ENCODE data around the gene ARF1. TPM values are rescaled to one million over a fixed set of nuclear protein-coding genes. Genes with fewer than 3 reads are reported as not detected.

The ARF1 gene
- total RNA-seq, 2 donors from 2014 or later = 469 to 500 TPM

DNA sequence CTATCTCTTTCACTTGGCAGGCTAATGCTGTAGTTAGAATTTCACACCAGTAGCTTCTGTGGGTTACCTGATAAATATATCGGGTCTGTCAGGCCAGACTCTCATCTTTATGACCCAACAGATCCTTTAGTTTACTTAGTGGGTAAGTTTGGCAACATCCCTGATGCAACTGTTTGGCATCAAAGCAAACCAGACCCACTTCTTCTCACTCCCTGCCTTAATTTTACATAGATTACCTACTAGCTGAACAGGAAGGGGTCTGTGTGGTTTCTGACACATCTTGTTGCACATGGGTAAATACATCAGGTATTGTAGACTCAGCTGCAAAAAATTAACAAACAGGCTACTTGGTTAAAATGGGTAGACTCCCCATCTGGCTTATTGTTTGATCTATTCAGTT lies 54.4 kb downstream of the ARF1 start:
- DNase-seq = no peak
- intact Hi-C loops (cut with DNase I, micrococcal nuclease) = no loop called here

DNA sequence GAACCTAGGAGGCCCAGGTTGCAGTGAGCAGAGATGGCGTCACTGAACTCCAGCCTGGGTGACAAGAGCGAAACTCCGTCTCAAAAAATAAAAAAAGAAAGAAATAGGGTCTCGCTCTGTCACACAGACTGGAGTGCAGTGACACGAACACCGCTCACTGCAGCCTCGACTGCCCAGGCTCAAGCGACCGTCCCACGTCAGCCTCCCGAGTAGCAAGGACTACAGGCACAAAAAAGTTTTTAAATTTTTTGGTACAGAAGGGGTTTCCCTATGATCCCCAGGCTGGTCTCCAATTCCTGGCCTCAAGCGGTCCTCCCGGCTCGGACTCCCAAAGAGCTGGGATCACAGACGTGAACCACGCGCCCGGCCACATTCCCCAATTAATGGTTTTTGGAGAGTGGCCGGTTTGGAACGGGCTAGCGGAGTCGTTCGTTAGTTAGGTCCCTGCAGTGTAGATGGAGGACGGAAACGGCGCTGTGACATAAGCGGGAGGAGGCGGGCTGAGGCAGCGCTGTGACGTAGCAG lies 57.0 kb downstream of the ARF1 start:
- intact Hi-C loops (cut with DNase I, micrococcal nuclease) = no loop called here
- ATAC-seq = no peak
- DNase-seq = no peak

More for the DNA sequence above, 54.4 kb downstream of the ARF1 start:
- ATAC-seq = no peak

DNA sequence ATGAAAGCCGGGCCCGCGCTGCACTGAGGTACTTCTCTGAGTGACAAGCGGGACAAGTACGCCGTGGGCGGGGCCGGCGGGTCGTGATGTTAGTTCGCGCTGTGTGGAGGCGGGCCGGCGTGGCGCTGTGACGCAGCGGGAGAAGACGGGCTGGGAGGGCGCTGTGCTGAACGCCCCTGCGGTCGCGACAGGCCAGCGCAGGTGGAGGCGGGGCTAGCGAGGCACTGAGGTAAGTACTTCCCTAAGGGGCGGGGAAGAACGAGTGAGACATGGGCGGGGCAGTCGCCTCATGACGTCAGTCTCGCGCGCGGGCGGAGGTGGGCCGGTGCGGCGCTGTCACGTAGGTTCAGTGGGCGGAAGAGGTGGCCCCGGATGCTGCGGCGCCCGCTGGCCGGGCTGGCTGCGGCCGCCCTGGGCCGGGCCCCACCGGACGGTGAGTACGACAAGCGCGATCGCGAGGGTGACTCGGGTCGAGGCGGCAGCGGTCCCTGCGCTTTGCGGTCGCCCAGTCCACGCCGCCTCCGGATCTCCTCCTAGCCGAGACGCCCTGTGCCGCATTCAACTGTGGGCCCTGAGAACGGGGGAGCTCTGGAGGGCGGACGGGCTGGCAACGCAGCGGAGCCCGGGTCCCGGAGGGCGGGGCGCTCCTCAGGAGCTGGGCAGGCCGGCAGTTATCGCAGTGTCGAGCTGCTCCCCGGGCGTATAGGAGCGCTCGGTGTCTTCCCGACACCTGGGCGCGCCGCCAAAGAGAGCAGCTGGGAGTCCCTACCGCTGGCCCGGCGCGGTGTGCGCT lies 57.6 kb downstream of the ARF1 start, which contains the start of gene GUK1:
TSS of gene GUK1 (plus strand) at position 349 of the 793 bp plus-strand sequence. CDS start at position 373, 24 bp downstream.
- DNase-seq (peak; percentile 100), ATAC-seq (peak; percentile 90)
- intact Hi-C loops (cut with DNase I, micrococcal nuclease) = no loop called here

DNA sequence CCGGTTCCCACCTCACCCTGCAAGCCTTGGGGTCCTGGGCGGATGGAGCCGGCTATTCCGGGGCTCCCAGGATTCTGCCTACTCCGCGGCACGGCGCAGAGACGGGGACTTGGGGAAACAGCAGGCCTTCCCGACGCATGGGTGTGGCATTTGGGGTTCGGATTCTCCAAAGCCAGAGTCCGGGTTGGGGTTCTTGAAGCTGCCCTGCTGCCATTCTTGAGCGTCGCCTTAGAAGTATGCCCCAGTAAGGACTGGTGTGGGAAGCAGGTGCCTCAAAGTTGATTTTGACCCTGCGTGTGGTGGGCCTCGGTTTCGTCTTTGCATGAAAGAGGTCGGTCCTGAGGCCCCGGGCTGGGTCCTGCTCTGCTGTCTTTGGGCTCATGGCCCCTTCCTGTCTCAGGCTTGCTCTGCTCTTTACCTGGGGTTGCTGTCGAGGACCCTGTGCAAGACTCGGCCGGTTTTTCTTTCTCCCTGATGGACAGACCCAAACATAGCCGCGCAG lies 58.3 kb downstream of the ARF1 start:
- intact Hi-C loops (cut with DNase I, micrococcal nuclease) = no loop called here
- ATAC-seq = no peak
- no peak for DNase-seq

DNA sequence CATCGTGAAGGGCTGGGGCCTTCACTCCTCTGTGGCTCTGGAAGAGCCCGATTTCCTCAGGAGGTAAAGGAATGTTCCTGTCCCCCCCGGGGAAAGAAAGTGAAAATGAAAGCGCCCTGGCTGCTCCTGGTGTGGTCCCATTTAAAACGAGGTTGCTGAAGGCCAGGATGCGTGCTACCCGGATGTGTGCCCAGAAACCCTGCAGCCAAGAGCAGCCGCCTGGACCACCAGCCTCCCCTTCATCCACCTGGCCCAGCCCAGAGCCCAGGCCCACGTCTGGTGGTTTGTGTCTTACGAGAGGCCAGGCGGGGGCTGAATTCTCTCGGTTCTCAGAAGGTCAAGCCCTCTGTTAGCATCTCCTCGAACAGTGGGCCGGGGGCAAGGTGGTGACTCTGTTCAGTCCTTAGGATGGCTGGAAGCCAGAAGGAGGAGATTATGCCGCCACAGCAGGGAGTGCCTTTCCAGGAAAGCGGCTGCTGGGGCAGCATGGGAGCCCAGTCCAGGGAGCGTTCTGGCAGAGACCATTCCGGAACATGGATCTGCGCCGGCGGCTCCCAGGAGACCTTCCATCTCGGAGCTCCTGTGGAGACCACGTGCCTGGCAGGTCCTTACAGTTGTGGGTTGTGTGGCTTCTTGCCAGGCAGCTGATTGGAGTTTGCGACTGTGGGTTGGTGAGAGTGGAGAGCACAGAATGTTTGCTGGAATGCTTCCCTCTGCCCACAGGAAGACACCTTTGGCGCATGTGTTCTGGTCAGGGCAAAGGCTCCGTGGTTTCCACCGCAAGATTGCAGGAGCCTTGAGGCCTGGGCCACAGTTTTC lies 58.9 kb downstream of the ARF1 start:
- intact Hi-C loops (cut with DNase I, micrococcal nuclease) = no loop called here
- DNase-seq (peak; percentile 53 to 63), ATAC-seq (peak; percentile 16)

DNA sequence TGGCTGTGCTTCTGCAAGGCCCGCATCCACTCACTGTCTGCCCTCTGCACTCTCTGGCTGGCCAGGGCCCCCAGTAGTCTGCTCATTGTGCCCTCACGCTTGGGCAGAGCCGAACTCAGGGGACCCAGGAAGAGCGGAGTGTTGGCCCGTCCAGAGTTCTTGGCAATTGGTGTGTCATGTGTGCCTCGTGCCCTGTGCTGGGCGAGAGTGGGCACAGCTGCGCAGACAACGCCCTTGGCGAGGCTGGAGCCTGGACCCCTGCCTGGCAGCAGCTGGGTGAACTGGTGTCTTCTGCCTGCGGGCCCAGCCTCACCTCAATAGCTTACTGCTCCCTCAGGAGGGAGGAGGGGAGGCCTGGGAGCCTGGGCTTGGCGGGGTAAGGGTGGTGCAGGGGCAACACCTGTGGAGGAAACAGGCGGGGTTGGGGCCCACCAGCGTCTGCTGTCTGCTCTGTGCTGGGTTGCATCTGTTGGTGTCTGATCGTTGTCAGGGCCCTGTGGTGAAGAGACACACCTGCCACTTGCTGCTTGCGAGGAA lies 59.7 kb downstream of the ARF1 start:
- intact Hi-C loops (cut with DNase I, micrococcal nuclease) = no loop called here
- no peak for ATAC-seq
- DNase-seq = peak; percentile 14 to 29

DNA sequence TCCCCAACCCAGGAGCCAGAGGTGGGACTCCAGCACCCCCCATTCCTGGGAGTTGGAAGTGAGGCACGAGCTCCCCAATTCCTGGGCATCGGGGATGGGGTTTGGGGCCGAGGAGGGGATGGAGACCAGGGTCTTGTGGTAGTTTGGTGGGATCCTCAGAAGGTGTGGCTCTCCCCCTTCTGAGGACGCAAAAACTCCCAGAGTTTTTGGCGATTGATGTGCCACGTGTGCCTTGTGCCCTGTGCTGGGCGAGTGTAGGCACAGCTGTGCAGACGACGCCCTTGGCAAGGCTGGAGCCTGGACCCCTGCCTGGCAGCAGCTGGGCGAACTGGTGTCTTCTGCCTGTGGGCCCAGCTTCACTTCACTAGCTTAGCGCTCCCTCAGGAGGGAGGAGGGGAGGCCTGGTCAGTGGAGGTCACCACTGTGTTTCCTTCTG lies 60.2 kb downstream of the ARF1 start:
- intact Hi-C loops (cut with DNase I, micrococcal nuclease) = no loop called here
- DNase-seq (peak in 1 of 2 donors; percentile 22), ATAC-seq (no peak)

DNA sequence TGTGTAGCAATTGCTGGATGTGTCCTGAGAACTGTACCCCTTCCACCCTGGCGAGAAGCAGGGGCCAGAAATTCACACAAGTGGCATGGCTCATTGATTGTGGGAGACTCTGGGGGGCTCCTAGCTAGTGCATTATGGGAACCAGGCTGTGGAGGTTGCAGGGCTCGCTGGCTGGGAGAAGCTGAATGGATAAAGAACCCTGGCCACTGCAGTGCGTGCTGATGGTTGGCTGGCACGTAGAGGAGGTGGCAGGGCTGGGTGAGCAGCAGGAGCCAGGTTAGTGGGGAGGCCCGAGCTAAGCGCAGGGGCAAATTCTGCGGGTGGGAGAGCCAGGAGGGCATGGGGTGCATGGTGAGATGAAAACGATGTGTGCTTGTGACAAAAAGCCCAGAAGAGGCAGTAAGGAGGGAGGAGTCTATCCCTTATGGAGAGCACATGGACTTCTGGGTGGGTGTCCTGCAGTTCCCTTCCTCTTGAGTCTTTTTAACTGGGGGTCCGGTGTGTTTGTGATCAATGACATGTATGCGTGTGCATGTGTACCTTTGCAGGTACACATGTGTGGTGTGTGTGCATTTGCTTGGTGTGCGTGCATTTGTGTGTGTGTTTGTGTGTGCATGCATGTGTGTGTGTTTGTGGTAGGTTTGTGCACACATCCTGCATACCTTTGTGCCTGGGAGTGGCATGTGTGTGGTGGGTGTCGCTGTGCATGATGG lies 61.1 kb downstream of the ARF1 start:
- no peak for DNase-seq
- intact Hi-C loops (cut with DNase I, micrococcal nuclease) = no loop called here
- ATAC-seq = no peak

DNA sequence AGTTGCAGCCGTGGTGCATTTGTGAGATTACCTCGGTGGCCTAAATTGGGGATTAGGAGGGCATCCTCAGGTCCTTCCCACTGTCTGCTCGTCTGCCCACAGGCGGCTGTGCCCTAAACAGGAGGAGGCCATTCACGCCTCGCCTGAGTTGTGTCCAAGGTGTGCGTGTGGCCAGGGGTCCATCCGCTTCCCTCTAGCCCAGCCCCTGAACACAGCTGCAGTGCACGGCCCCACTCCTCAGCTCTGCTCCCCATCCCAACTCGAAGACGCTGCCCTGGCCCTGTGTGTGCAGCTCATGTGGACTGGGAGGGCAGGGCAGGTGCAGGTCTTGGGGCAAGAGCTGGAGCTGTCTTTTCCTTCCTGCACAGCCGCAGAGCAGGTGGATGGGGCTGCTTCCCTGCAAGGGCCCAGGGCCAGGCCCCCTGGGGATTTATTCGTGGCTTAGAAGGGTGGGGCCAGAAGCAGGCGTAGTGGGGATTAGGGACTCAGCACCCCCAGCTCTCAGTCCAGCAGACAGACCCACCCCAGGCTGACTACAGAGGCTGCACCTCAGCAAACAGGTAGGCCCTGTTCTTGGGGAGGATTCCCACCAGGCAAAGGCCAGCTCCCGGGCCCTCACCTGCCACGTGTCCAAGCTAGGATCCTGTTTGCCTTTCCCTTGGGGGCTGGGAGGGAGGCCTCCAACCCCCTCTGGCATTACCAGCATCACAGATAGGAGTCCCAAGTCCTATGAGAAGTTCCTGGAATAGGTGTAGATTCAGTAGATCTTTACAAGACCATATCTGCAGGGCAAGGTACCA lies 61.9 kb downstream of the ARF1 start:
- no peak for DNase-seq
- intact Hi-C loops (cut with DNase I, micrococcal nuclease) = no loop called here
- no peak for ATAC-seq

DNA sequence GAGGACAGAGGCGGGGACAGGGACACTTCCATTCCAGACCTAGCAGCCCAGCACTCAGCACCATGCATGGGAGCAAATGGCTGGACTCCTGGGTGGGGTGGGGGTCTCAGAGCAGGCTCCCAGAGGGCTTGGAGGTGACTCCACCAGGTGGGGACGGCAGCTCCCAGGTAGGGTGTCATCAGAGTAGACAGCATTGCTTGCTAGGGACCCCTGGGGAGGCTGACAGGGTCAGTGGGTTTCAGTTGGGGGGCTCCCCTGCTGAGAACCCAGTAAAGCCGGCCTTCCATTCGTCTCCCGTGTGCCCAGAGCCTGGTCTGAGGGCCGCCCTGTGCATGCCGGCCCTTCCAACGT lies 62.5 kb downstream of the ARF1 start:
- DNase-seq (no peak), ATAC-seq (no peak)
- intact Hi-C loops (cut with DNase I, micrococcal nuclease) = no loop called here

DNA sequence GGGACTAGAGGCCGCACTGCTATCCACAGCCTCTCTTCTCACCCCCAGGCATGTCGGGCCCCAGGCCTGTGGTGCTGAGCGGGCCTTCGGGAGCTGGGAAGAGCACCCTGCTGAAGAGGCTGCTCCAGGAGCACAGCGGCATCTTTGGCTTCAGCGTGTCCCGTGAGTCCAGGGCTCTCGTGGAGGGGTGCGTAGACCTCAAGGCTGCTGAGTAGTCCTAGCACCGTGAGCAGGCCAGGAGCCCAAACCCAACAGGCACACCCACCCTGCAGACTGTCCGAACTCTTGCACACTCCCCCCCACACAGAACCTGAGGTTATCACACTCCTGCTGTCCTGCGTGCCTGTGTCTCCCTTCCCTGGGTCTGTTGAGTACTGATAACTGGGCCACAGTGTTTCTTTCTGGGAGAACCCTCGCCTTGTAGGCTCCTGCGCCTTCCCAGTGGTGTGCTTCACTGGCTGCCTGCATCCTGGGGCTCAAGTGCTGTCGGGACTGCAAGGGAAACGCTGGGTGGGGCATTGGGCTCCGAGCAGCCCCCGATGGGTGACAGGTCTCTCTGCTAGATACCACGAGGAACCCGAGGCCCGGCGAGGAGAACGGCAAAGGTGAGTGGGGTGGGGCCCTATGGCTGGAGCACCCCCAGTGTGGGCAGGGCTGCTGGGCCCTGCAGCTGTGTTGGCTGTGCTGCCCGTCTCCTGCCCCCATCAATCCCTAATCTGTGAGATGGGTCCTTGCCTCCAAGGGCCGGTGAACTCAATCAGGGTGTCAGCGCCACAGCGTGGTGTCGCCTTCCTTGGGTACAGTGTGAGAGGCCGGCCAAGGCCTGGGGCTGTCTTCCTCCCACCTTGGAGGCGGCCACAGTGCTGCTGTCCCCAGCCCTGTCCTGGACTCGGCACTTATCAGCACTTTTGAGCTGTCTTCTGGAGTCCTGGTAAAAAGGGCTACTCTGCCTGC lies 63.2 kb downstream of the ARF1 start:
- ATAC-seq (no peak), DNase-seq (no peak)
- intact Hi-C loops (cut with DNase I, micrococcal nuclease) = no loop called here

DNA sequence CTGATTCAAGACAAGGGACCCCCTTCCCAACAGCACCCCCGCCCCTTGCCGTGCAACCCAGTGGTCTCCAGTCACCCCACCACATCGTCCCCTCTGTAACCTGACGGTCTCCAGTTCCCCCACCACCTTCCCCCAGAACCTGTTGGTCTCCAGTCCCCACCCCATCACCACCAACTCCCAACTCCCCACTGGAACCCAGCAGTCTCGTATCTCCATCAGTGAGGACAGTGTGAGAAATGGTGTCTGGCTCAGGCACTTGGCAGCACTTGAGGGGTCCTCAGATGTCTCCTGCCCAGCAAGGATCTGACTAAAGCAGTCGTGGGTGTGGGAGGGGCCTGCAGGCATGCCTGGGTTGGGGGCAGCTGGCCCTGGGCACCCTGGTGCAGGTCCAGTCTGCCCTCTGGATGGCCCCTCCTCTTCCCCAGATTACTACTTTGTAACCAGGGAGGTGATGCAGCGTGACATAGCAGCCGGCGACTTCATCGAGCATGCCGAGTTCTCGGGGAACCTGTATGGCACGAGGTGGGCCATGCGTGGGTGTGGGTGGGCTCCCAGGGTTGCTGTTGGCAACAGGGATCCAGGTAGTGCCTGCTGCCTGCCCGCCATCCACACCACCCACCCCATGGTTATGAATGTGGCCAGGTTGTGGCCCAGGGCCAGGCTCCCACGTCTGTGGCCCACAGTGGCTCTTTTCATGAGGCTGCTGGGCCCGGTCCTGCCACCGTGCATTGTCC lies 64.1 kb downstream of the ARF1 start:
- ATAC-seq (no peak), DNase-seq (peak in 1 of 2 donors; percentile 20)
- intact Hi-C loops (cut with DNase I, micrococcal nuclease) = no loop called here

DNA sequence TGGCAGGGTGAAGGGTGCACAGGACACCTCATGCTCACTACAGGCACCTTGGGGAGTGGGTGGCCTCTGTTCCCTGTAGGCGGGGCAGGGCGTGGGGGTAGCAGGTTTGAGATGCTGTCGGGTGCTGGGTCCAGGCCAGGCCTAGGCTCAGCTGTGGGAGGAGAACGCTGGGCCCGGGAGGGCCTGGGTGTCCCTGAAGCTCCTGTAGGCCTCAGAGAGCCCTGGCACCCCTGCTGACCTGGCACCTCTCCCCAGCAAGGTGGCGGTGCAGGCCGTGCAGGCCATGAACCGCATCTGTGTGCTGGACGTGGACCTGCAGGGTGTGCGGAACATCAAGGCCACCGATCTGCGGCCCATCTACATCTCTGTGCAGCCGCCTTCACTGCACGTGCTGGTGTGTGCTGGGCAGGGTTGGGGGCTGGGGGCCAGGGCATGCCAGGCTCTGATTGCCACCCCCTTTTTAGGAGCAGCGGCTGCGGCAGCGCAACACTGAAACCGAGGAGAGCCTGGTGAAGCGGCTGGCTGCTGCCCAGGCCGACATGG lies 64.7 kb downstream of the ARF1 start:
- DNase-seq = no peak
- intact Hi-C loops (cut with DNase I, micrococcal nuclease) = no loop called here

DNA sequence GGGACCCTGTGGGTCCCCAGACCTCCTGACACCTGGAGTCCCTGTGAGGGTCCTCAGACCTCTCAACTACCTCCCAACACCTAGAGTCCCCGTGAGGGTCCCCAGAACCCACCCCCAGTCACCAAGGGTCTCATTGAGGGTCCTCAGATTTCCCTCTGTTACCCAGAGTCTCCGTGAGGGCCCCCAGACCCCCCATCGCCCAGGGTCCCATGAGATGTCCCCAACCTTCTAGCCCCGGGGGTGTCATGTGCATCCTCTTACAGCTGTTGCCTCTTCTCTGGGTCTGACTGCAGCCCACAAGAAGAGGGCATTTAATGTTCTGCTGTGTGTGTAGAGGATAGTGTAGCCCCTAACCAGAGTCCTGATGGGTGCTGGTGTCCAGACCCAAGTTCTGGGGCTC lies 65.3 kb downstream of the ARF1 start:
- DNase-seq = no peak
- intact Hi-C loops (cut with DNase I, micrococcal nuclease) = no loop called here
- ATAC-seq = no peak

More for the DNA sequence above, 64.7 kb downstream of the ARF1 start:
- no peak for ATAC-seq

DNA sequence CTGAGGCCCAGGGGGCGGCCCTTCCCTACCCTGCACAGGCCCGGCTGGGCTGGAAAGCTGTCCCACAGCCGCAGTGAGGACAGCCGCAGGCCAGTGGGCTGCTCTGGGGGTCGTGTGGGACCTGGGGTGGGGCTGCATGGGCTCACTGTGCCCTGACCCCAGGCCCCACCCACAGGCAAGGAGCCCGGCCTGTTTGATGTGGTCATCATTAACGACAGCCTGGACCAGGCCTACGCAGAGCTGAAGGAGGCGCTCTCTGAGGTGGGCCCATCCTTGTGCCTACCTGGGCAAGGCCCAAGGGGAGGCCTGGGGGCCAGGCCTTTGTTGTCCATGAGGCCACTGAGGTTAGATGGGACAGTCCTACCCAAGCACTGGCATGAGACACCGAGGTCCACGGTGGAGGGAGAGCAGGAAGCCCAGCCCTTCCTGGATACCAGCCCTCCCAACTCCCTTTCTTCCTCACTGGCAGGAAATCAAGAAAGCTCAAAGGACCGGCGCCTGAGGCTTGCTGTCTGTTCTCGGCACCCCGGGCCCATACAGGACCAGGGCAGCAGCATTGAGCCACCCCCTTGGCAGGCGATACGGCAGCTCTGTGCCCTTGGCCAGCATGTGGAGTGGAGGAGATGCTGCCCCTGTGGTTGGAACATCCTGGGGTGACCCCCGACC lies 65.8 kb downstream of the ARF1 start:
- ATAC-seq = no peak

More for the DNA sequence above, 65.8 kb downstream of the ARF1 start:
- intact Hi-C loops (cut with DNase I, micrococcal nuclease) = no loop called here
- DNase-seq = peak in 1 of 2 donors; percentile 24
